HFF-Myc (cell line): ENCODE measurements around the gene BNIP3.

Source experiments
- DNase-seq: peaks from one replicate; pipeline ENCODE4 v3.0.0-alpha.2; 2011; ENCODE audit warnings: low read depth; ENCODE audit errors: extremely low read depth
- H3K4me3 ChIP-seq: replicated peaks from 2 replicates; pipeline ENCODE4 v1.5.1; 2011; ENCODE audit warnings: low read depth, mild to moderate bottlenecking, control low read depth, low read length
- CTCF ChIP-seq: IDR thresholded peaks from 2 replicates; pipeline ENCODE4 v1.5.1; 2012; ENCODE audit warnings: mild to moderate bottlenecking, low read depth, low read length, control low read depth; ENCODE audit errors: missing control alignments

Gene BNIP3

GRCh38 chr10:131963811-131964210 lies 17.9 kb downstream of the BNIP3 start:
- no peak for TF ChIP-seq CTCF
- no peak for DNase-seq
- H3K4me3 ChIP-seq: no peak overlapping the region

GRCh38 chr10:131963350-131963749 lies 18.4 kb downstream of the BNIP3 start:
- no peak overlapping the region for H3K4me3 ChIP-seq
- DNase-seq: no peak
- no peak for TF ChIP-seq CTCF

GRCh38 chr10:131961777-131962662 lies 19.7 kb downstream of the BNIP3 start:
- DNase-seq: no peak
- TF ChIP-seq CTCF: no peak
- H3K4me3 ChIP-seq: no peak overlapping the region

- H3K4me3 ChIP-seq: no peak overlapping the region
- TF ChIP-seq CTCF: no peak
These were observed 20.5 kb downstream of the BNIP3 start for GRCh38 chr10:131961047-131961776.

GRCh38 chr10:131960631-131961046 lies 21.1 kb downstream of the BNIP3 start:
- H3K4me3 ChIP-seq: no peak overlapping the region
- no peak for TF ChIP-seq CTCF
- no peak for DNase-seq

More at GRCh38 chr10:131961047-131961776, 20.5 kb downstream of the BNIP3 start:
- DNase-seq: no peak

- TF ChIP-seq CTCF: no peak
- no peak overlapping the region for H3K4me3 ChIP-seq
- no peak for DNase-seq
These were observed 21.9 kb downstream of the BNIP3 start for GRCh38 chr10:131959841-131960240.
